Measurements from ENCODE around the gene TIGD3. TPM values are rescaled to one million over a fixed set of nuclear protein-coding genes. Genes with fewer than 3 reads are reported as not detected.

TIGD3 gene
- total and polyA plus RNA-seq, 2 of the 8 experiments (the other 6 are each of a cell fraction or from before 2014, with no cell fraction given), result 1.1 to 1.3 TPM

- TF ChIP-seq CHD7 (IDR thresholded peaks at IDR 0.05; ENCODE audit: insufficient replicate concordance, low read length) (no peak), SP4 (IDR thresholded peaks at IDR 0.05; ENCODE audit: low read length) (no peak)
Measured at GRCh38 chr11:65370659-65371049, 16.1 kb downstream of the TIGD3 start (continued).

All from H1 (cell line).